Measurements from ENCODE around the gene BANF1.

BANF1 gene

GRCh38 chr11:66050581-66051231 lies 48.4 kb downstream of the BANF1 start:
- Histone ChIP-seq H4K20me1 (ENCODE audit: insufficient read depth, low read length) (no peaks in the 10 kb centered on the region), H3K4me2 (ENCODE audit: low read length) (peak overlapping the region; percentile 96), H2AFZ (ENCODE audit: low read depth, low read length) (peak overlapping the region; percentile 19; the same call in 1 of the 2 replicates), H3K9ac (ENCODE audit: low read length) (peak overlapping the region; percentile 83), H3K27me3 (ENCODE audit: low read depth, low read length) (no peaks in the 10 kb centered on the region), H3K4me1 (ENCODE audit: low read length) (peaks cover 17% of the 10 kb centered on the region), H3K9me3 (ENCODE audit: insufficient read depth, low read length) (no peaks in the 10 kb centered on the region), H3K27ac (ENCODE audit: low read length) (peak overlapping the region; percentile 63; the same call in 1 of the 2 replicates), H3K36me3 (replicated peaks; ENCODE audit: low read depth, low read length) (peaks cover 19% of the 10 kb centered on the region), H3K4me3 (ENCODE audit: low read length) (peak overlapping the region; percentile 82), H3K79me2 (ENCODE audit: low read length) (peaks cover 30% of the 10 kb centered on the region)
- TF ChIP-seq EZH2phosphoT487 (IDR thresholded peaks at IDR 0.05; ENCODE audit: low read depth) (no peak), CTCF (IDR thresholded peaks at IDR 0.05; ENCODE audit: low read depth, low read length) (no peak)

GRCh38 chr11:66051371-66051765 lies 49.1 kb downstream of the BANF1 start:
- Histone ChIP-seq H3K4me1 (ENCODE audit: low read length) (peaks cover 17% of the 10 kb centered on the region), H4K20me1 (ENCODE audit: insufficient read depth, low read length) (no peaks in the 10 kb centered on the region), H3K27ac (ENCODE audit: low read length) (peak overlapping the region; percentile 63), H3K27me3 (ENCODE audit: low read depth, low read length) (no peaks in the 10 kb centered on the region), H3K9me3 (ENCODE audit: insufficient read depth, low read length) (no peaks in the 10 kb centered on the region), H3K4me2 (ENCODE audit: low read length) (peak overlapping the region; percentile 96), H2AFZ (ENCODE audit: low read depth, low read length) (peak overlapping the region; percentile 19; the same call in 1 of the 2 replicates), H3K79me2 (ENCODE audit: low read length) (peaks cover 30% of the 10 kb centered on the region), H3K4me3 (ENCODE audit: low read length) (peak overlapping the region; percentile 82), H3K36me3 (replicated peaks; ENCODE audit: low read depth, low read length) (peaks cover 23% of the 10 kb centered on the region), H3K9ac (ENCODE audit: low read length) (peak overlapping the region; percentile 83)
- TF ChIP-seq EZH2phosphoT487 (IDR thresholded peaks at IDR 0.05; ENCODE audit: low read depth) (no peak), CTCF (IDR thresholded peaks at IDR 0.05; ENCODE audit: low read depth, low read length) (no peak)

- TF ChIP-seq EZH2phosphoT487 (IDR thresholded peaks at IDR 0.05; ENCODE audit: low read depth) = no peak
- TF ChIP-seq CTCF (IDR thresholded peaks at IDR 0.05; ENCODE audit: low read depth, low read length) = no peak
- H3K27me3 ChIP-seq (ENCODE audit: low read depth, low read length) = no peaks in the 10 kb centered on the region
- H2AFZ ChIP-seq (ENCODE audit: low read depth, low read length) = peak within 1 kb of the TSS; percentile 19; the same call in 1 of the 2 replicates
These were observed 49.7 kb downstream of the BANF1 start, which contains the start of gene SF3B2 for GRCh38 chr11:66051766-66052663. TSS of gene SF3B2 (plus strand) at chr11:66052364. CDS start at chr11:66052385, 21 bp downstream.

GRCh38 chr11:66052664-66052982 lies 50.3 kb downstream of the BANF1 start:
- H3K79me2 ChIP-seq (ENCODE audit: low read length) = peaks cover 30% of the 10 kb centered on the region
- H2AFZ ChIP-seq (ENCODE audit: low read depth, low read length) = 0 out of 2 replicates have a peak overlapping the region, but pooled peaks have one; percentile 3

More at GRCh38 chr11:66051766-66052663, 49.7 kb downstream of the BANF1 start, which contains the start of gene SF3B2:
- Histone ChIP-seq H3K9me3 (ENCODE audit: insufficient read depth, low read length) (no peaks in the 10 kb centered on the region), H3K79me2 (ENCODE audit: low read length) (peaks cover 30% of the 10 kb centered on the region), H3K4me3 (ENCODE audit: low read length) (peak within 1 kb of the TSS; percentile 94), H3K36me3 (replicated peaks; ENCODE audit: low read depth, low read length) (peaks cover 30% of the 10 kb centered on the region), H3K4me1 (ENCODE audit: low read length) (peaks cover 17% of the 10 kb centered on the region), H3K4me2 (ENCODE audit: low read length) (peak within 1 kb of the TSS; percentile 96), H3K27ac (ENCODE audit: low read length) (peak within 1 kb of the TSS; percentile 63), H4K20me1 (ENCODE audit: insufficient read depth, low read length) (no peaks in the 10 kb centered on the region), H3K9ac (ENCODE audit: low read length) (peak within 1 kb of the TSS; percentile 95)

More at GRCh38 chr11:66052664-66052982, 50.3 kb downstream of the BANF1 start:
- H3K9me3 ChIP-seq (ENCODE audit: insufficient read depth, low read length) = no peaks in the 10 kb centered on the region
- H3K4me2 ChIP-seq (ENCODE audit: low read length) = peak overlapping the region; percentile 83
- H3K4me3 ChIP-seq (ENCODE audit: low read length) = peak overlapping the region; percentile 94
- H3K4me1 ChIP-seq (ENCODE audit: low read length) = peaks cover 17% of the 10 kb centered on the region
- TF ChIP-seq EZH2phosphoT487 (IDR thresholded peaks at IDR 0.05; ENCODE audit: low read depth) = no peak
- no peak for TF ChIP-seq CTCF (IDR thresholded peaks at IDR 0.05; ENCODE audit: low read depth, low read length)
- H4K20me1 ChIP-seq (ENCODE audit: insufficient read depth, low read length) = no peaks in the 10 kb centered on the region
- peak overlapping the region; percentile 95 for H3K9ac ChIP-seq (ENCODE audit: low read length)
- peaks cover 34% of the 10 kb centered on the region for H3K36me3 ChIP-seq (replicated peaks; ENCODE audit: low read depth, low read length)
- H3K27ac ChIP-seq (ENCODE audit: low read length) = peak overlapping the region; percentile 36
- no peaks in the 10 kb centered on the region for H3K27me3 ChIP-seq (ENCODE audit: low read depth, low read length)
